OCI-LY3 (cell line): ENCODE measurements around the gene FRMD4B.

Experiments
- H2AFZ ChIP-seq: fragments of 200-600, 300-600 bp; shearing (Covaris generic); 2 replicates; pipeline ENCODE4 v1.6.0; 2014; ENCODE audit warnings: antibody characterized with exemption, low read depth, low read length
- H3K27ac ChIP-seq: fragments of 200-600, 300-600 bp; sonication (generic); 2 replicates; pipeline ENCODE4 v1.5.1; 2014; ENCODE audit warnings: mild to moderate bottlenecking, low read length, moderate library complexity, mixed read lengths
- H3K27me3 ChIP-seq: fragments of 200-600, 300-600 bp; sonication (generic); 2 replicates; pipeline ENCODE4 v1.6.1; 2014; ENCODE audit warnings: low read depth, low read length, mixed read lengths
- H3K36me3 ChIP-seq: fragments of 200-600, 300-600 bp; sonication (generic); replicated peaks from 2 replicates; pipeline ENCODE3; 2014; ENCODE audit warnings: low read depth, low read length, mixed read lengths
- H3K4me1 ChIP-seq: fragments of 300-600, 200-600 bp; sonication (generic); 2 replicates; pipeline ENCODE4 v1.6.1; 2014; ENCODE audit warnings: low read length, mixed read lengths
- H3K4me2 ChIP-seq: fragments of 200-600, 300-600 bp; sonication (generic); 2 replicates; pipeline ENCODE4 v1.6.1; 2014; ENCODE audit warnings: low read length, mixed read lengths
- H3K4me3 ChIP-seq: fragments of 300-600, 200-600 bp; sonication (generic); 2 replicates; pipeline ENCODE4 v1.5.1; 2014; ENCODE audit warnings: antibody characterized with exemption, mild to moderate bottlenecking, low read length, moderate library complexity
- H3K79me2 ChIP-seq: fragments of 300-600, 200-600 bp; shearing (Covaris generic); 2 replicates; pipeline ENCODE4 v1.6.1; 2014; ENCODE audit warnings: mild to moderate bottlenecking, low read length, mixed read lengths
- H3K9ac ChIP-seq: fragments of 300-600, 200-600 bp; shearing (Covaris generic); 2 replicates; pipeline ENCODE4 v1.6.0; 2014; ENCODE audit warnings: mild to moderate bottlenecking, low read length, moderate library complexity
- H3K9me3 ChIP-seq: fragments of 200-600, 300-600 bp; shearing (Covaris generic); 2 replicates; pipeline ENCODE4 v1.6.1; 2014; ENCODE audit warnings: low read length, mixed read lengths; ENCODE audit not compliant: insufficient read depth
- H4K20me1 ChIP-seq: fragments of 200-600, 300-600 bp; sonication (generic); 2 replicates; pipeline ENCODE4 v1.6.1; 2016; ENCODE audit warnings: low read length, mixed read lengths; ENCODE audit not compliant: insufficient read depth
- EZH2phosphoT487 ChIP-seq: fragments of 200-600 bp; shearing (Covaris generic); IDR thresholded peaks from 2 replicates; pipeline ENCODE4 v1.6.1; 2018; ENCODE audit warnings: antibody characterized with exemption, mixed run types, low read depth
- TF ChIP-seq, protein P1 (sequence below): fragments of 200-600, 300-600 bp; sonication (generic); IDR thresholded peaks from 2 replicates; pipeline ENCODE4 v1.5.1; 2014; ENCODE audit warnings: antibody characterized with exemption, low read length, low read depth

FRMD4B gene

DNA sequence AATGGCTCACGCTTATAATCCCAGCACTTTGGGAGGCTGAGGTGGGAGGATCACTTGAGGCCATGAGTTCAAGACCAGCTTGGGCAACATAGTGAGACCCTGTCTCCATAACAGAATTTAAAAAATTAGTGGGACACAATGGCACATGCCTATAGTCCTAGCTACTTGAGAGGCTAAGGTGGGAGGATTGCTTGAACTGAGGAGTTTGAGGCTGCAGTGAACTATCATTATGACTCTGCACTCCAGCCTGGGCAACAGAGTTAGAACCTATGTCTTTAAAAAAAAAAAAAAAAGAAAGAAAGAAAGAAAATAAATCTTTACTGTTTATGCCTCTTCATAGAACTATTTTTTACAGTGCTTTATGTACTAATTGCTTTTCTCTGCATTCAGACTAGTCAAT, 178.9 kb downstream of the FRMD4B start:
- H3K27ac ChIP-seq: no peak overlapping the region
- H2AFZ ChIP-seq: no peak overlapping the region
- H3K4me2 ChIP-seq: no peak overlapping the region
- H3K4me1 ChIP-seq: peaks cover 29% of the 10 kb centered on the region
- no peaks in the 10 kb centered on the region for H3K36me3 ChIP-seq
- no peak overlapping the region for H3K4me3 ChIP-seq
- H3K9ac ChIP-seq: no peak overlapping the region
- H3K79me2 ChIP-seq: no peaks in the 10 kb centered on the region
- no peaks in the 10 kb centered on the region for H3K27me3 ChIP-seq
- no peaks in the 10 kb centered on the region for H3K9me3 ChIP-seq
- no peak for TF ChIP-seq EZH2phosphoT487
- TF ChIP-seq, protein P1, sequence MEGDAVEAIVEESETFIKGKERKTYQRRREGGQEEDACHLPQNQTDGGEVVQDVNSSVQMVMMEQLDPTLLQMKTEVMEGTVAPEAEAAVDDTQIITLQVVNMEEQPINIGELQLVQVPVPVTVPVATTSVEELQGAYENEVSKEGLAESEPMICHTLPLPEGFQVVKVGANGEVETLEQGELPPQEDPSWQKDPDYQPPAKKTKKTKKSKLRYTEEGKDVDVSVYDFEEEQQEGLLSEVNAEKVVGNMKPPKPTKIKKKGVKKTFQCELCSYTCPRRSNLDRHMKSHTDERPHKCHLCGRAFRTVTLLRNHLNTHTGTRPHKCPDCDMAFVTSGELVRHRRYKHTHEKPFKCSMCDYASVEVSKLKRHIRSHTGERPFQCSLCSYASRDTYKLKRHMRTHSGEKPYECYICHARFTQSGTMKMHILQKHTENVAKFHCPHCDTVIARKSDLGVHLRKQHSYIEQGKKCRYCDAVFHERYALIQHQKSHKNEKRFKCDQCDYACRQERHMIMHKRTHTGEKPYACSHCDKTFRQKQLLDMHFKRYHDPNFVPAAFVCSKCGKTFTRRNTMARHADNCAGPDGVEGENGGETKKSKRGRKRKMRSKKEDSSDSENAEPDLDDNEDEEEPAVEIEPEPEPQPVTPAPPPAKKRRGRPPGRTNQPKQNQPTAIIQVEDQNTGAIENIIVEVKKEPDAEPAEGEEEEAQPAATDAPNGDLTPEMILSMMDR: no peak
- no peaks in the 10 kb centered on the region for H4K20me1 ChIP-seq

DNA sequence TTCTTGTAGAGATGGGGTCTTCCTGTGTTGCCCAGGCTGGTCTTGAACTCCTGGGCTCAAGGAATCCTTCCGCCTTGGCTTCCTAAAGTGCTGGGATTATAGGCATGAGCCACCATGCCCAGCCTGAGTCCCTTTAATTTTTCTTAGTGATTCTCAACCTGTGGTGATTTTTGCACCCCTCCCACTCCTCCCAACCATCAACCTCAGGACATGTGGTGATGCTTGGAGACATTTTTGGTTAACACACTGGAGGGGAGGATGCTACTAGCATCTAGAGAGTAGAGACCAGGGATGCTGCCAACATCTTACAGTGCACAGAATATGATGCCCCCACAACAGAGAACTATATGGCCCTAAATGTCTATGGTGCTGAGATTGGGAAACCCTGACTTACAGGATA, 180.5 kb downstream of the FRMD4B start:
- Histone ChIP-seq H3K79me2 (no peaks in the 10 kb centered on the region), H3K4me1 (peaks cover 29% of the 10 kb centered on the region), H3K4me3 (no peak overlapping the region), H2AFZ (no peak overlapping the region), H4K20me1 (no peaks in the 10 kb centered on the region), H3K9me3 (no peaks in the 10 kb centered on the region), H3K27ac (no peak overlapping the region), H3K36me3 (no peaks in the 10 kb centered on the region), H3K9ac (no peak overlapping the region), H3K4me2 (no peak overlapping the region), H3K27me3 (peaks cover 2% of the 10 kb centered on the region; the same call in 1 of the 2 replicates)
- no peak for TF ChIP-seq EZH2phosphoT487
- TF ChIP-seq, protein P1: no peak

DNA sequence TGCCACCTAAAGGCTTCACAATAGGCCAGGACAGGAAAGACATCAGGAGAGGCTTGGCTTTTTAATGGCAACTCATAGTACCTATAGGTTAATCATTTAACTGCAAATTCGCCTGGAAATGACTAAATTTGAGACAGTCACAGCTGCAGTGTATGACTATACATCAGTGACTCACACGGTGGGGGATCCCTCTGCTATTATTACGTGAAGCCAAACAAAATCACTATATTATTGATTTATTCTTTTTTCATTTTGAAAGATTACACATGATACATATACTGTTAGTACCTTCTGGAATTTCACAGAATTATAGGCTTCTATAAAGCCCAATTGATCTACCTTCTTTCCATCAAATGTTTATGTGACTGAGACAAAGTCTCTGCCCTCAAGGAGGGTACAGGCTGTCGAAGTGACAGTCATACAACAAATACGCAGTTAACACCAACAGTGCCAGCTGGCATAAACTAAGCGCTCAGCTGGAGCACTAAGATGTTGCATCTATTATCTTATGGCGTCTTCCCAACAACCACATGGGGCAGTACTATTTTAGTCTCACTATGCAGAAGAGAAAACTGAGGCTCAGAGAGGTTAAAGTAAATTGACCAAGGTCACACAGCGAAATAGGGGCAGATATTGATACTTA, 181.5 kb downstream of the FRMD4B start:
- H3K79me2 ChIP-seq: no peaks in the 10 kb centered on the region
- peak overlapping the region; percentile 43 for H2AFZ ChIP-seq
- H3K4me2 ChIP-seq: peak overlapping the region; percentile 96
- peaks cover 4% of the 10 kb centered on the region; the same call in 1 of the 2 replicates for H3K27me3 ChIP-seq
- H3K36me3 ChIP-seq: no peaks in the 10 kb centered on the region
- peak overlapping the region; percentile 32; the same call in 1 of the 2 replicates for H3K9ac ChIP-seq
- H3K27ac ChIP-seq: 0 out of 2 replicates have a peak overlapping the region, but pooled peaks have one; percentile 14
- no peaks in the 10 kb centered on the region for H4K20me1 ChIP-seq
- H3K4me3 ChIP-seq: peak overlapping the region; percentile 63
- H3K4me1 ChIP-seq: peaks cover 36% of the 10 kb centered on the region
- H3K9me3 ChIP-seq: no peaks in the 10 kb centered on the region
- TF ChIP-seq, protein P1: peak; percentile 18; the same call in 1 of the 2 replicates
- no peak for TF ChIP-seq EZH2phosphoT487

DNA sequence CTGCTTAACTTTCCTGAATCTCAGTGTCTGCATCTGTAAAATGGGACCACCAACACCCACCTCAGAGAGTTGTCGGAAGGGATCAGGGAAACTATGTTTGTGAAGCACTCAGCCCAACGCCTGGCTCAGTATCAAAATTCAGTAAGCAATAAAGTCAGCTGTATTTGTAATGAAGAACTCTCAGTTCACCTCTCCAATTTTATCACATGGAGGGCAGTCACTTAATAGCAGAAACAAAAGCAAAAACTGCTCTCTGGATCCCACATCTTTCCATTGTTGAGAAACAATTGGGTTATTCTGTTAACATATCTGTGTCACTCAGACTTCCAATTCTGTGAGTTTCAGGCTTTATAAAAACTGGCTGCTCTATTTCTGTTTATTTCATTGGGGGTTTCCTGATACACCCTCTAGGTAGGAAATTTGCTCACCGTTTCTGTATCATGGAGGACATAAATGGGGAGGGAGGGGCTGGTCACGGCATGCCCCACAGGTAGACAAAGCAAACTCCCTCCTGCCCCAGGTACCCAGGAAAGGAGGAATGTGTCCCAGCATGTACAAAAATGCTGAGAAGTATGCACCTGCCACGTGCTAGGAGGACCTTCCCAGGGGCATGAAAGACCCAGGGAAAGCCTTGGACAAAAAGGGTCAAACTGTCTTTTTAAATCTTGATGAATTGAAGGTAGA, 182.1 kb downstream of the FRMD4B start:
- Histone ChIP-seq H2AFZ (peak overlapping the region; percentile 43), H3K27ac (peak overlapping the region; percentile 6; the same call in 1 of the 2 replicates), H3K79me2 (no peaks in the 10 kb centered on the region), H3K4me1 (peaks cover 37% of the 10 kb centered on the region), H3K36me3 (no peaks in the 10 kb centered on the region), H3K4me2 (peak overlapping the region; percentile 96), H3K9me3 (no peaks in the 10 kb centered on the region), H3K27me3 (peaks cover 4% of the 10 kb centered on the region; the same call in 1 of the 2 replicates), H3K4me3 (peak overlapping the region; percentile 63), H3K9ac (peak overlapping the region; percentile 32; the same call in 1 of the 2 replicates), H4K20me1 (no peaks in the 10 kb centered on the region)
- no peak for TF ChIP-seq EZH2phosphoT487
- TF ChIP-seq, protein P1: no peak
